Ascending aorta (tissue), 2 donors: Measurements from ENCODE around the gene DEPDC4. TPM values are rescaled to one million over a fixed set of nuclear protein-coding genes. Genes with fewer than 3 reads are reported as not detected.
"Not testable (repeated sequence)": the region's sequence is repeated elsewhere in the genome, so short reads cannot be mapped to it uniquely, and the experiment has no call there.

Source experiments
- DNase-seq, 2 donors: peaks; one replicate each; pipeline ENCODE4 v3.0.0-alpha.2; 2019; ENCODE audit warnings: low spot score in 2 of 2
- H3K27ac ChIP-seq, 2 donors: fragments of 200-600 bp; sonication (generic); one replicate each; pipeline ENCODE4 v1.5.1; 2016 to 2017; ENCODE audit warnings: mild to moderate bottlenecking in 1 of 2
- H3K27me3 ChIP-seq: fragments of 200-600 bp; sonication (generic); one replicate; pipeline ENCODE4 v1.5.1; 2017
- H3K36me3 ChIP-seq, 2 donors: fragments of 200-600 bp; sonication (generic); one replicate each; pipeline ENCODE4 v1.5.1; 2016
- H3K4me1 ChIP-seq, 2 donors: fragments of 200-600 bp; sonication (generic); one replicate each; pipeline ENCODE4 v1.5.1; 2016 to 2017; ENCODE audit warnings: mild to moderate bottlenecking in 1 of 2
- H3K4me3 ChIP-seq, 2 donors: fragments of 200-600 bp; sonication (generic); one replicate each; pipeline ENCODE4 v1.5.1; 2016 to 2017; ENCODE audit warnings: mild to moderate bottlenecking in 1 of 2
- H3K9me3 ChIP-seq, 2 donors: fragments of 200-600 bp; sonication (generic); one replicate each; pipeline ENCODE4 v1.5.1; 2016
- CTCF ChIP-seq, 3 experiments: fragments of 200-600 bp in 2 of 3; fragments of 450-650 bp in 1 of 3; sonication (generic) in 2 of 3; IDR thresholded peaks; one replicate each; pipeline ENCODE4 v1.5.1; 2016 to 2019; ENCODE audit warnings: antibody characterized with exemption in 3 of 3, mild to moderate bottlenecking in 1 of 3, moderate library complexity in 1 of 3
- intact Hi-C: fragments of 100-400 bp; cut with DNase I; formaldehyde crosslinking; loops from one replicate; pipeline ENCODE4 v1.15.1; 2023
- total RNA-seq: library from RNA; depleted of rRNA; stranded (reverse); fragments of >200 nt; gene quantifications from one replicate; pipeline ENCODE4 v1.1.0, GENCODE V29; 2016

The DEPDC4 gene
- total RNA-seq, 1 donor from 2014 or later, result not detected

GRCh38 chr12:100229876-100230275 lies 37.0 kb downstream of the DEPDC4 start:
- H3K4me3 ChIP-seq, result no peak overlapping the region
- no peak overlapping the region for H3K27ac ChIP-seq
- no peaks in the 10 kb centered on the region for H3K9me3 ChIP-seq
- DNase-seq, result no peak
- intact Hi-C loops, result loop anchor here (5.0 kb wide), 2 partner anchors 327 to 507 kb away; no protein-coding TSS in a partner anchor
- H3K27me3 ChIP-seq, result no peaks in the 10 kb centered on the region
- no peak for TF ChIP-seq CTCF (IDR thresholded peaks at IDR 0.05)
- no peaks in the 10 kb centered on the region for H3K4me1 ChIP-seq
- H3K36me3 ChIP-seq, result peaks cover 4 to 8% of the 10 kb centered on the region in 2 donors

- Histone ChIP-seq H3K4me3 (no peak overlapping the region), H3K36me3 (peaks cover 6 to 15% of the 10 kb centered on the region in 2 donors), H3K4me1 (no peaks in the 10 kb centered on the region), H3K9me3 (no peaks in the 10 kb centered on the region), H3K27ac (no peak overlapping the region), H3K27me3 (no peaks in the 10 kb centered on the region)
- intact Hi-C loops, result no loop called here
- no peak for TF ChIP-seq CTCF (IDR thresholded peaks at IDR 0.05)
- no peak for DNase-seq
Measured at GRCh38 chr12:100229036-100229635, 37.7 kb downstream of the DEPDC4 start.

- TF ChIP-seq CTCF (IDR thresholded peaks at IDR 0.05), result no peak
- H3K27ac ChIP-seq, result no peak overlapping the region
- intact Hi-C loops, result no loop called here
- no peaks in the 10 kb centered on the region for H3K27me3 ChIP-seq
- no peaks in the 10 kb centered on the region for H3K9me3 ChIP-seq
- H3K4me1 ChIP-seq, result no peaks in the 10 kb centered on the region
- no peak for DNase-seq
- H3K36me3 ChIP-seq, result peaks cover 18 to 44% of the 10 kb centered on the region in 2 donors
- H3K4me3 ChIP-seq, result no peak overlapping the region
Measured at GRCh38 chr12:100225491-100225890, 41.4 kb downstream of the DEPDC4 start.

GRCh38 chr12:100222173-100222572 lies 44.7 kb downstream of the DEPDC4 start:
- peaks cover 33 to 72% of the 10 kb centered on the region in 2 donors for H3K36me3 ChIP-seq

GRCh38 chr12:100221523-100221922 lies 45.4 kb downstream of the DEPDC4 start:
- peaks cover 33 to 76% of the 10 kb centered on the region in 2 donors for H3K36me3 ChIP-seq
- no peaks in the 10 kb centered on the region for H3K4me1 ChIP-seq
- H3K27ac ChIP-seq, result no peak overlapping the region
- no peaks in the 10 kb centered on the region for H3K27me3 ChIP-seq
- intact Hi-C loops, result no loop called here
- TF ChIP-seq CTCF (IDR thresholded peaks at IDR 0.05), result no peak
- no peaks in the 10 kb centered on the region for H3K9me3 ChIP-seq
- DNase-seq, result no peak
- H3K4me3 ChIP-seq, result no peak overlapping the region

More at GRCh38 chr12:100222173-100222572, 44.7 kb downstream of the DEPDC4 start:
- H3K4me1 ChIP-seq, H3K27me3 ChIP-seq, H3K4me3 ChIP-seq, H3K27ac ChIP-seq, H3K9me3 ChIP-seq, DNase-seq, intact Hi-C loops: not testable (repeated sequence)

- H3K4me3 ChIP-seq, result no peak overlapping the region
- no peaks in the 10 kb centered on the region for H3K4me1 ChIP-seq
- H3K27ac ChIP-seq, result no peak overlapping the region
- no peak for DNase-seq
- no peak for TF ChIP-seq CTCF (IDR thresholded peaks at IDR 0.05)
- intact Hi-C loops, result no loop called here
- H3K36me3 ChIP-seq, result peaks cover 33 to 70% of the 10 kb centered on the region in 2 donors
- no peaks in the 10 kb centered on the region for H3K27me3 ChIP-seq
- H3K9me3 ChIP-seq, result no peaks in the 10 kb centered on the region
Measured at GRCh38 chr12:100219328-100220109, 47.4 kb downstream of the DEPDC4 start.
